HG03196 (cell line): ENCODE results near the gene IRS2.
"Not testable (repeated sequence)": the region's sequence is repeated elsewhere in the genome, so short reads cannot be mapped to it uniquely, and the experiment has no call there.

ENCODE experiments used
- ATAC-seq: cut with Tn5 transposase; IDR thresholded peaks from one replicate; pipeline ENCODE4 v1.9.1; 2021; ENCODE audit not compliant: unreplicated experiment

The IRS2 gene, protein sequence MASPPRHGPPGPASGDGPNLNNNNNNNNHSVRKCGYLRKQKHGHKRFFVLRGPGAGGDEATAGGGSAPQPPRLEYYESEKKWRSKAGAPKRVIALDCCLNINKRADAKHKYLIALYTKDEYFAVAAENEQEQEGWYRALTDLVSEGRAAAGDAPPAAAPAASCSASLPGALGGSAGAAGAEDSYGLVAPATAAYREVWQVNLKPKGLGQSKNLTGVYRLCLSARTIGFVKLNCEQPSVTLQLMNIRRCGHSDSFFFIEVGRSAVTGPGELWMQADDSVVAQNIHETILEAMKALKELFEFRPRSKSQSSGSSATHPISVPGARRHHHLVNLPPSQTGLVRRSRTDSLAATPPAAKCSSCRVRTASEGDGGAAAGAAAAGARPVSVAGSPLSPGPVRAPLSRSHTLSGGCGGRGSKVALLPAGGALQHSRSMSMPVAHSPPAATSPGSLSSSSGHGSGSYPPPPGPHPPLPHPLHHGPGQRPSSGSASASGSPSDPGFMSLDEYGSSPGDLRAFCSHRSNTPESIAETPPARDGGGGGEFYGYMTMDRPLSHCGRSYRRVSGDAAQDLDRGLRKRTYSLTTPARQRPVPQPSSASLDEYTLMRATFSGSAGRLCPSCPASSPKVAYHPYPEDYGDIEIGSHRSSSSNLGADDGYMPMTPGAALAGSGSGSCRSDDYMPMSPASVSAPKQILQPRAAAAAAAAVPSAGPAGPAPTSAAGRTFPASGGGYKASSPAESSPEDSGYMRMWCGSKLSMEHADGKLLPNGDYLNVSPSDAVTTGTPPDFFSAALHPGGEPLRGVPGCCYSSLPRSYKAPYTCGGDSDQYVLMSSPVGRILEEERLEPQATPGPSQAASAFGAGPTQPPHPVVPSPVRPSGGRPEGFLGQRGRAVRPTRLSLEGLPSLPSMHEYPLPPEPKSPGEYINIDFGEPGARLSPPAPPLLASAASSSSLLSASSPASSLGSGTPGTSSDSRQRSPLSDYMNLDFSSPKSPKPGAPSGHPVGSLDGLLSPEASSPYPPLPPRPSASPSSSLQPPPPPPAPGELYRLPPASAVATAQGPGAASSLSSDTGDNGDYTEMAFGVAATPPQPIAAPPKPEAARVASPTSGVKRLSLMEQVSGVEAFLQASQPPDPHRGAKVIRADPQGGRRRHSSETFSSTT (N-terminal part only)

DNA sequence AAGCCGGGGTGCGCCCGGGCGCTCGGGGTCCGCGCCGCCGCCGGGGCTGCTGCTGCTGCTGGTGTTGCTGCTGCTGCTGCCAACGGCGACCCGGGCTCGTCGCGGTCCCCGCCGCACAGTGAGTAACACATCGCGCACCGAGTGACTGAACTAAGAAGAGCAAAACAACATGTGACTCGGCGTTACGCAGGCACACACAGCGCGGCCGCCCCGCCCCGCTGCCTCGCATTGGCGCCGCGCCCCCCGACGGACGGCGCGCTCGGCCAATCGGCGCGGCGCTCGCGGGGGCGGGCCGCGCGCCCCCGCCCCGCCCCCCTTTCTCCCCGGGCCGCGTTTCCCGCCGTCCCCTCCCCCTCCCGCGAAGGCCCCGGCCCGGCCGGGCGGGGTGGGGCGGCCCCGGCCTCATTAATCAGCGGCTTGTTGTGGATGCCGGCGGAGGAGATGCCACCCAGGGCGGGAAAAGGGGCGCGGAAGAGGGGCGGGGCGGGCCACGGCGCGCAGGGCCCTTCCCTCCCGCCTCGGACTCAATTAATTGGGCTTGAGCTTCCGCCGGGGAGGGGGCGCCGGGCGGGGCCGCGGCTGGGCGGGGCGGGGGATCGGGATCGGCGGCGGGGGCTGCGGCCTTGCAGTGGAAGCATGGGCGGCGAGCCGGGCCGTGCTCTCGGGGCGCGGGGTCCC, at the start of gene IRS2:
Gene IRS2, minus strand, starts transcription at position 127 of the 678 bp plus-strand sequence. CDS start 530 bp downstream, outside the sequence.
- peak; percentile 96 for ATAC-seq

DNA sequence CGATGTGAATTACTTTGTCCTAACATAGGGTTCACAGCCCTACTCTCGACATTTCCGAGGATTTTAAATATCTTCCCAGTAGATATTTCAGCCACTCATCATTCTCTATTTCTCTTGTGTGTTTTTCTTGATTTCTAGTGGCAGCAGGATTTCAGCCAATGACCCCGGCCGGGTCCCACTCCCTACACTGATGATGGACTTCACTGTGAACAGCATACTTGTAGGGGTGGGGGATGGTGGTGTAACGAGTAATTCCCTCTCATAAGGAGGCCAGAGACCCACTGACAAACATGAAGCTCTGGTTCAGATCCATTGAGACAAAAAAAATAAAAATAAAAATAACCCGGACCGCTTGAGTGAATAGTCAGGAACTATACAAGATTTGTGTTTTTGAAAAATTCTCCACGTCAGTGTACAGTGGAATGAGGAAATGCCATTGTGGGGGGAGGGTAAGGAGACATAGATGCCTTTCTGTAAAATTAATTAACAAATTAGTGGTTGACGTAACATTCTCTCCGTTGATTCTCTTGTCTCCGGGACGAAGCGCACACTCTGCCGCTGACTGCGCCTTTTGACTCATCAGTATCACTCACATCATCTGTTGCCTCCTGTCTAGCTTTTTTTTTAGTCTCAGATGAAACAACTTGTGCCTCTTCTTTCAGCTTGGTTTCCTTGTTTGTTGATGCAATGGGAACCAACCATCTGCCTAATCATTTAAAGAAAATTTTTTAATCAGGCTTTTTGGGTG, 48.8 kb upstream of the IRS2 start:
- ATAC-seq: no peak

DNA sequence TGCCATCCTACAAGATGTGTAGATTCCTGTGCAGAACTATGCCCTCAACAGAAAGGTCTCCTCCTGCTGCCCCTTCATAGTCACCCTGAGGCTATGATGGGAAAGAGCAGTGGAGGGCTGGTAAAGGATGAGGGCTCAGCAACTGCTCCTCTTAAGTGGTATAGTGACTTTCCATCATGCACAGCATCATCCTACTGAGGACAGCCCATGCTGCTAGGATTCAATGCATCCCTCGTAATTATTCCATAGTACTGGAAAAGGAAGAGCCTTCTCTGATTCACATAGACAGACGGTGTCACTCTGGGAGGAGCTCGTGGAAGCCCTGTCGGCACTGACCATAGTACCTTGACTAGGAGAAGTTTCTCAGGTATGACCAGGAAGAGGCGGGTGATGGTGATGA, 47.6 kb upstream of the IRS2 start:
- ATAC-seq: no peak

DNA sequence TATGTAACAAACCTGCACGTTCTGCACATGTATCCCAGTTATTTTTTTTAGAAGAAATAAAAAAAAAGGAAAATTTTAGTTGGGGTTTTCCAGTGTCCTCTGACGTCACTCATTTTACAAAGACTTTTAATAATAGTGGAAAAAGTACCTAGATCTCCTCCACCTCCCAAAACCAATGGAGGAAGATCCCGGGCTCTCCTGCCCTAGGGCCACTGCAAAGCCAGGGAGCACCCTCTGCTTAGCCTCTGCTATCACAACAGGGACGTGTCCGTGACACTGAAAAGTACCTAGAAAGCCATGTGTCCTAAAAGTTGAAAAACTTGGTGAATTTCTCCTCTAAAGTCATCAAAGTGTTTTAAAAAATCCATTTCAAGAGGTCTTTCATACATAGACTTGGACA, 46.7 kb upstream of the IRS2 start:
- ATAC-seq: no peak

DNA sequence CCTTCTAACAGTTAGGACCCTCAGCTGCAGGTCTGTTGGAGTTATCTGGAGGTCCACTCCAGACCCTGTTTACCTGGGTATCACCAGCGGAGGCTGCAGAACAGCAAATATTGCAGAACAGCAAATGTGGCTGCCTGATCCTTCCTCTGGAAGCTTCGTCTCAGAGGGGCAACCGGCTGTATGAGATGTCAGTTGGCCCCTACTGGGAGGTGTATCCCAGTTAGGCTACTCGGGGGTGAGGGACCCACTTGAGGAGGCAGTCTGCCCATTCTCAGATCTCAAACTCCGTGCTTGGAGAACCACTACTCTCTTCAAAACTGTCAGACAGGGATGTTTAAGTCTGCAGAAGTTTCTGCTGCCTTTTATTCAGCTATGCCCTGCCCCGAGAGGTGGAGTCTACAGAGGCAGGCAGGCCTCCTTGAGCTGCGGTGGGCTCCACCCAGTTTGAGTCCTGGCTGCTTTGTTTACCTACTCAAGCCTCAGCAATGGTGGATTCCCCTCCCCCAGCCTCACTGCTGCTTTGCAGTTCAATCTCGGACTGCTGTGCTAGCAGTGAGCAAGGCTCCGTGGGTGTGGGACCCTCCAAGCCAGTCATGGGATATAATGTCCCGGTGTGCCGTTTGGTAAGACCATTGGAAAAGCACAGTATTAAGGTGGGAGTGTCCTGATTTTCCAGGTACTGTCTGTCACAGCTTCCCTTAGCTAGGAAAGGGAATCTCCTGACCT, 42.4 kb upstream of the IRS2 start:
- not testable (repeated sequence) for ATAC-seq

DNA sequence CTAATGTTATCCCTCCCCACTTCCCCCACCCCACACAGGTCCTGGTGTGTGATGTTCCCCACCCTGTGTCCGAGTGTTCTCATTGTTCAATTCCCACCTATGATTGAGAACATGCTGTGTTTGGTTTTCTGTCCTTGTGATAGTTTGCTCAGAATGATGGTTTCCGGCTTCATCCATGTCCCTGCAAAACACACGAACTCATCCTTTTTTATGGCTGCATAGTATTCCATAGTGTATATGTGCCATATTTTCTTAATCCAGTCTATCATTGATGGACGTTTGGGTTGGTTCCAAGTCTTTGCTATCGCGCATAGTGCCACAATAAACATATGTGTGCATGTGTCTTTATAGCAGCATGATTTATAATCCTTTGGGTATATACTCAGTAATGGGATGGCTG, 36.8 kb upstream of the IRS2 start:
- ATAC-seq: not testable (repeated sequence)

DNA sequence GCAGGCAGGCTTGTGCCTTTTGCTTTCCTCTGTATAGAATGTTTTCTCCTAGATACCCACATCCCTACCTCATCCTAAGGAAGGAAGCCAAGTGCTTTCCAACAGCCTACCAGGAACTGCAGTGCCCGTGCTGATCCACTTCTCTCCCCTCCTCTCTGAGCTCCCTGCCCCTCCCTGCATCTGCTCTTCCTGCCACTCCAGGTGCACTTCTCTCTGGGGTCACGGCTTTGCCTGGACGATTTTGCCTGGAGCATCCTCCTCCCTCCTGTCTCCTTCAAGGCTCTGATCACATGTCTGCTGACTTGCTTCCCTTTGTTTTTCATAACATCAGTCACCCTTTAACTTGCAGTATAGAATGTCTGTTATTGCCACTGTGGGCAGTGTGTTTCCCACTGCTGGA, 34.7 kb upstream of the IRS2 start:
- no peak for ATAC-seq

DNA sequence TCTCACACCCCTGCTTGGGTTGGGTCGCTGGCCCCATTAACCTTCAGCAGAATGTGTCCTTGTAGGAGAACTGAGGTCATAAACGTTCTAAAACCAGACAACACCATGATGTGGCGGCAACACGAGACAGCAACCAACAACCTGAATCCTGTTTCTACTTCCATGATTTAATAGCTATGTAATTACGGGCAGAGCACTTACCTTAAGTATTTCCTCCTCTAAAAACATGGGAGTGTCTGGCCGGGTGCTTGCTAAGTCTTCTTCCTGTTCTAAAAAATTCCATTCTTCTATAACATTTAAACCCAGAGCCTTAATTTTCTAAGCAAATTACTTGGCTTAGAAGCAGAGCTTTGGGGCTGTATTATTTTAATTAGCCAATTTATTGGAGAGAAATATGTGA, 33.5 kb upstream of the IRS2 start:
- ATAC-seq: no peak

DNA sequence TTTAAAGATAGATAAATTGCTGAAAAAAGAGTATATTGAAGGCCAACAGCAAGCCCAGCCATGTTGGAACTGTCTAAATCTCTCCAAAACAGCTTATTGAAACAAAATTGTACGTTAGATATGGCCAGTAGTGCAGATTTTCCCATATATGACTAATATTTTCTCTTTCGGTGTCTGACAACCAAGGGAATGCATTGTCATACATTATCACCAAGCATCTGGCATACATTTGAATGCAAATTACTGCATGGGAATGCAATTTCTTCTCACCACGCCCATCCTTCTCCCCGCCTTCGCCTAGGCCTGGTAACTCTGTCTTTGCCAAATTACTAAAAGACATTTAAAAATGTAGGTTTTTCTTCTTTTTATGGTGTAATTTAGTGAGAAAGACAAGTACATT, 32.5 kb upstream of the IRS2 start:
- no peak for ATAC-seq

DNA sequence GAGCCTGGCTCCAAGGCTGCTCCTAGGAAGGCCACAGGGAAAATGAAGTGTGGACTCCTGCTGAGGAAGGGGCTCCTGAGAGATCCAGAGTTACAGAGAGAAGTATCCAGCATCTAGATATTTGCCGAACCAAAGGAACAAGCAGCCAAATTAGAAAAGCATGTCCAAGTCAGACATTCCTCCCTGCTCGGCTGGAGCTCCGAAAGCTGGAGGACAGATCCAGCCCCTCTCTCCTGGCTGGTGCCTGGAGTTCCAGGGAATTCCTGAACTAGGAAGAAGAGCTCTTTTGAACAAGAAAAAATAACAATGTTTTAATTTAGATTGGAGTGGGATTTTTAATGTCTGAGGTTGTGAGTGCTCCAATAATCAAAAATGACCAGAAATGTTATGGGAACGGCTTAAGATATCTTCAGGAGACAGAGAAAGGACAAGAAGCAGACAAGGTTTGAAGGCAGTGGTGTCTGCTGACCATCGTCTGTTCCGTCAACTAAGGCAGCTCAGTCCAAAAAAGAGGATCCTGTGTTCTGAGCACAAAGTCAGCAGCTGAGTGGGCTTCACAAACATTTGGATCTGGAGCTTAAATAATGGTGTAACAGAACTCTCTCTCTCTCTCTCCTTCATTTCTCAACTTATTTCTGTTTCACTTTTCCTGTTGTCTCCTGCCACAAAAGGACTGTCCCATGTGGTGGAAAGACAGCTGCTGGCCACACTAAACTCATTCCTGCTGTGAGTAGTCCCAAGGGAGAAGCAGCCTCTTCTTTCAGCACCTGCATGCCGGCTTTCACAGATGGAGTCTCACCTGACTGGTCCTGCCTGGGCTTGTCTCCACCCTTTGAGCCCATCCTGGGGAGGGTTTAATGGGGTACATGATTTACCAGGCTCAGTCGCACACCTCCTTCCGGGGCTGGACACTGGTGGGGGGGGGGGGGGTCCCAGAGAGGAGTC, 31.5 kb upstream of the IRS2 start:
- no peak for ATAC-seq

DNA sequence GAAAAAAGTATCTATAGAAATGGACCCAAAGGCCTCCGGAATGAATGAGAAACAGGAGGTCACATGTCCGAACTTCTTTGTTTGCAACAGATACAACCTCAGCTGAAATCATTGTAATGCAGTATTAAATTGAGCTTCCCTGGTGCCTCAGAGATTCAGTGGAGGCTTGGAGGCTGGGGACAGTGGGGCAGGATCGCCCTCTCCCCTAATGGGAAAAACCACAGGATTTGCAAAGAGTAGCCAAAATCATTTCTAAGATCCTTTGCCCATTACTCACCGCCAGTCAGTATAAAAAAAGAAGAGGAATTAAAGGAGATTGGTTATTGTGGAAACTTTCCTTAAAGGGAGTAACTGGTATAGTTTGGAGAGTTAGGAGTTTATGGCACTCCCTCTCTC, 30.4 kb upstream of the IRS2 start:
- ATAC-seq: no peak

DNA sequence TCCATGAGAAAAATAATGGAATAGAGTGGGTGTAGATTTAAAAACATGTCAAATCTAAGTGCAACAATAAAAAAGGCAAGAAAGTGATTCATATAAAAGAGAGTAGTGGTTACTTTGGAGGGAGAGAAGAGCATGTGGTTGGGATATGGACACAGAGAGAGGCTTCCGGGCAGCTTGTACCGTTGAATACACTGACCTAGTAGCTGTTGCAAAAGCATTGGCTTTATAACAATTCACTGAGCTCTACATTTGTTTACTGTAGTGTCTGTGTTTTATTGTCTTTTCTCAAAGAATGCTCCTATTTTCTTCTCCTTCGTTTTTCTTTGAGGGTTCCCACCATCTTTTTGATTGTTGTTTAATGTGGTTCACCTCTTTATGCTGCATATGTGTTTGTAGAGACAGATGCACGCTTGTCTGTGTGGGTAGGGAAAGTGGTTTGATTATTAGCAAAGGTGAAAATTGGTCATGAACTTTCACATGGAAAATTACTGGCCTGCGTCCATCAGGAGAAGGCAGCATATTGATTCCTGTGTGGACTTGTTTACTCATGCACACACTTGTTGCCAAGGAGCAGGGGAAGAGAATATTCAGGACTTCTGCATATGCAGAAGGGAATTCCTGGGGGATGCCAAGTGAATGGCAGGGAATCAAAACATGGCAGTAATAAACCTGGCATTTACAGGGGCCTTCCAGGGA, 29.9 kb upstream of the IRS2 start:
- ATAC-seq: no peak

DNA sequence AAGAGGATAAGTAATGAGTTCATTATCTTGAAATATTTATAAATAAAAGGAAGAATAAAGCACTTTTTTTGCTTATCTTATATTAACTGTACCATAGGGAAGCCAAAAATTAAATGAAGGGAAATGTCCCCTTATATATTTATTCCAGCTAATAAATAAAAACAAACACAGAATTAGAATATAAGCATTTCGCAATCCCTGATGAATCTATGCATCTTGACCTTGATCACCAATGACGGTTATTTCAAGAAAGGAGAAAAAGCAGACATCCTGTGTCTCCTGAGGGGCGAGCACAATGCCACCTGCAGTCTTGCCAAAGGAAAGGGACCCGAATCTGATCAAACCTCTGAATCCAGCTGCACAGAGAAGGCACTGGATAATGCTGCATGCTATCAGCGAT, 29.3 kb upstream of the IRS2 start:
- no peak for ATAC-seq

DNA sequence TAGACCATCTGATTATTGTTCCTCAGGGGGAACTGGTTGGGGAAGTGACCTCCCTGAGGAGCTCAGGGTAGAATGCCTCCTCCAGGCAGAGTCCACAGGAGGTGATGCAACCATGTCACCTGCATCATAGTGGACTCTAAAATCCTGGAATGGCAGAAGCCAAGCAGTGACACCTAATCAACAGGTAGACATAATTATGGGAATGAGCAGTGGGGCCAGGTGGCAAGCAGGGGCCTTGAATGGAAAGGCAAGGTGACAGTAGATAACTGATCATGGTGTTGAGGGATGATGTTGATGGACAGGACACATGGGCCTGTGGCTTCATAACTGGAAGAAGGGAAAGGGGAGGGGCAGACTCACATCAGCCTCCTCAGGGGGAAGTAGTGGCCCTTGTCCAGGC, 27.3 kb upstream of the IRS2 start:
- ATAC-seq: no peak

DNA sequence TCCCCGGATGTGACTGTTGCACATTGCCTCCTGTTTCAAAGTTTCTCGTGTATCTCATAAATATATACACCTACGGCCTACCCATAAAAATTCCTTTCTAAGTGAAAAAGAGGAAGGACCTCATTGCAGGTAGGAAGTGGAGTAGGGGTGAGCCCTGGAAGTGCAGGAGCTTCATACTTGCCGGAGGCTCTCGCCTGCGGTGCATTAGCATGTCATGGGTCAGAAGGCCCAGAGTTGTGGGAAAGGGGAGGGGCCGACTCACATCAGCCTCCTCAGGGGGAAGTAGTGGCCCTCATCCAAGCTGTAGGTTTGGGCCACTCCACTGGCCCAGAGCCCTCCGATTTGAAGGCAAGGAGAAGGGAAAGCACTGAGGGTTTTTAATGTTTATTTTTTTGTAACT, 26.0 kb upstream of the IRS2 start:
- ATAC-seq: no peak

DNA sequence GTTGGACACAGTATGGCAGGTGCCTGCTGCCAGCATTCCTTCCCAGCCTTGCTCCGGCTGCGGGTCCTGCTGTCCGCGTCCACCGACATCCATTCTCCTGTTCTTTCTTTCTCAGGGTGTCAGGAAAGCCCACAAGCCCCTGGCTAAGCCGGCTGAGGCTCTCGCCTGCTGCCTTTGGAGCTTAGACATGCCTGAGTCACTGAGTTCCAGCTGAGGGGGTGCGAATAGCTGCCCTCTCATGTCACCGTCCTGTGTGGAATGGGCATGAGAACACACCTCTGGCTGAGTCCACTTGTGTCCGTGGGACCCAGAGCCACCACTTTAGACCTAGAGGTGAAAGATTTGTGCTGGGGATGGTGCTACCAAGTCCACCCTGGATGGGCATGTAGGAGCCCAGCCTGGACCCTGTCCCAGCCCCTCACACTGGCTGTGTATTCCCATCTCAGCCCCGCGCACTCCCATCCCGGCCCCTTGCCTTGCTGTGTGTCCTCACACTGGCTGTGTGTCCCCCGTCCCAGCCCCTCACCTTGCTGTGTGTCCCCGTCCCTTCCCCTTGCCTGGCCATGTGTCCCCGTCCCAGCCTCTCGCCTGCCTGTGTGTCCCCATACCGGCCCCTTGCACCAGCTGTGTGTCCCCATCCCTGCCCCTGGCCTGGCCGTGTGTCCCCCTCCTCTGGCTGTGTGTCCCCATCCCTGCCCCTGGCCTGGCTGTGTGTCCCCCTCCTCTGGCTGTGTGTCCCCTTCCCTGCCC, 24.6 kb upstream of the IRS2 start:
- no peak for ATAC-seq

DNA sequence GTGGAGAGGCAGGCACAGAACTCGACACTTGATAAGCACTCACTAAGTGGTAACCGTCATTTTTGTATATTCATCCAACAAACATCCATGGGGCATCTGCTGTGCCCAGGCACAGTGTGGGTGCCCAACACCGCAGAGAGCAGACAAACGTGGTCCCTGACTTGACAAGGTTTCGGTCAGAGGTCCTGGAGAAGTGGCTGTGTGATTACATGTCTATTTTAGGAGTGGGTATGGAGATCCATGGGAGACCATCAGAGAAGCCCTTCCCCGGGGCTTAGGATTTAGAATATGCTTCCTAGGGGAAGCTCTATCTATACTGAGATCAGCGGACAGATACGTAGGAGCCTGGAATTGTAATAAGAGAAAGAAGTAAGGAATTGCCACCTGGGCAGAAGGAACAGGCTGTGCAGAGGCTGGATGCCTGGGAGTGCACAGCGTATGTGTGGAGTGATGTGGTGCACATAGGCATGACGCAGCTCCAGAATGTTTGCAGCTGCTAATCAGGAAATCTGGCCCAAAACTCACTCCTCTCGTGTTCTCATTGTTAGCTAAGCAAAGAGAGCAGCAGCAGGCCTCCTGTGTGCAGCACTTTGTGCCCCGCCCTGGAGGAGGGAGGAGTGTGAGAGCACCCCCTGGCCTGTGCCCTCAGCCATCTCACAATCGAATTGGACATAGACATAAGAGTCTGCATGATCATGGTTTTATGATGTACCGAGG, 23.0 kb upstream of the IRS2 start:
- no peak for ATAC-seq
